Smooth muscle cell (in vitro differentiated cells): ENCODE measurements around the gene LBHD2. TPM values are rescaled to one million over a fixed set of nuclear protein-coding genes. Genes with fewer than 3 reads are reported as not detected.

Source experiments
- DNase-seq: peaks from one replicate; lab custom pipeline; 2025; ENCODE audit not compliant: unreplicated experiment; lab: John Stamatoyannopoulos, UW
- H2AFZ ChIP-seq: fragments of 200-600 bp; sonication (generic); 2 replicates; pipeline ENCODE4 v1.6.0; 2016; ENCODE audit warnings: antibody characterized with exemption, low read depth, mild to moderate bottlenecking
- H3F3A ChIP-seq: fragments of 200-600 bp; sonication (generic); 2 replicates; pipeline ENCODE4 v1.6.0; 2017; ENCODE audit warnings: antibody characterized with exemption, low read depth
- H3K27ac ChIP-seq: fragments of 200-600 bp; sonication (generic); 2 replicates; pipeline ENCODE4 v1.5.1; 2016; ENCODE audit warnings: low read depth, mild to moderate bottlenecking
- H3K27me3 ChIP-seq: fragments of 200-600 bp; sonication (generic); 2 replicates; pipeline ENCODE4 v1.6.1; 2016; ENCODE audit warnings: low read depth, mild to moderate bottlenecking
- H3K36me3 ChIP-seq: fragments of 200-600 bp; sonication (generic); 2 replicates; pipeline ENCODE4 v1.5.1; 2016; ENCODE audit warnings: low read depth
- H3K4me1 ChIP-seq: fragments of 200-600 bp; sonication (generic); 2 replicates; pipeline ENCODE4 v1.5.1; 2016; ENCODE audit warnings: low read depth
- H3K4me2 ChIP-seq: fragments of 200-600 bp; sonication (generic); 2 replicates; pipeline ENCODE4 v1.6.0; 2016; ENCODE audit warnings: mild to moderate bottlenecking
- H3K4me3 ChIP-seq: fragments of 200-600 bp; sonication (generic); 2 replicates; pipeline ENCODE4 v1.5.1; 2016; ENCODE audit warnings: mild to moderate bottlenecking
- H3K79me2 ChIP-seq: fragments of 200-600 bp; sonication (generic); 2 replicates; pipeline ENCODE4 v1.6.0; 2016; ENCODE audit warnings: low read depth, mild to moderate bottlenecking
- H3K9ac ChIP-seq: fragments of 200-600 bp; sonication (generic); 2 replicates; pipeline ENCODE4 v1.6.0; 2016; ENCODE audit warnings: low read depth
- H3K9me3 ChIP-seq: fragments of 200-600 bp; sonication (generic); replicated peaks from 2 replicates; pipeline ENCODE4 v1.5.1; 2016; ENCODE audit warnings: low read depth
- H4K20me1 ChIP-seq: fragments of 200-600 bp; sonication (generic); 2 replicates; pipeline ENCODE4 v1.6.0; 2016; ENCODE audit warnings: low read depth
- CTCF ChIP-seq: fragments of 200-600 bp; sonication (generic); IDR thresholded peaks from 2 replicates; pipeline ENCODE4 v1.5.1; 2017; ENCODE audit warnings: borderline replicate concordance, mild to moderate bottlenecking, antibody characterized with exemption; ENCODE audit not compliant: insufficient read depth, poor library complexity, severe bottlenecking
- WGBS: methylation state at CpG from one replicate; pipeline ENCODE4 v1.1.7; 2016; ENCODE audit warnings: low lambda C conversion rate; 5-methylcytosine and 5-hydroxymethylcytosine counted together
- polyA plus RNA-seq: library from polyadenylated mRNA; unstranded; fragments of >200 nt; fragmentation: Nextera tagmentation; extraction: Ambion mirVana; gene quantifications from 2 replicates; pipeline ENCODE4 v1.2.1, GENCODE V29; 2016
- total RNA-seq: library from RNA; depleted of rRNA; stranded (reverse); fragments of >200 nt; gene quantifications from 2 replicates; pipeline ENCODE4 v1.2.3, GENCODE V29; 2014

Gene LBHD2
- total and polyA plus RNA-seq, 2 experiments from 2014 or later, result not detected

DNA sequence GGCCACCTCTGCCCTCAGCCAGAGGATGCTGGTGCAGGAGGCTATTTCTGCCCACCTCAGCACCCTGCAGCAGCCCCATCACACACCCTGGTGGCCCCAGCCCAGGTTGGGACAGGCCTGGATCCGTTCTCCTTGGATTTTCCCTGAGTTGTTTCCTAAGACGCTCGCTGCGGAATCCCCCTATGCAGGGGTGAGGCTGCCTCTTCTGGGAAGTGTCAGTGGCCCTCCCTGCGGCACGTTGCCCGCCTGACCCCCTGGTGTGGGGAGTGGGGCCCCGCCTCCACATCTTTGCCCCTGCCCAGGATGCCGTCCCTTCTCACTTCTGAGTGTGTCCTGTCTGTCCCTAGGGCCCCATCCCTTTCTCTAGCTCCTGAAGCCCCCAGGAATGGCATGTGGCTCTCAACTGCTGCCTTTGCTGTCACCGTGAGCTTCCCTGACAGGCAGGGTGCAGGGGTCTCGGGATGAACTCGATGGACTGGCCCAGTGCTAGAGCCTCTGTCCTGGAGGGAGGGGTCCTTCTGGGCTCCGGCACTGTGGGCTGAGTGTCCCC is 9.9 kb downstream of the LBHD2 start:
- 79% methylated on average over 13 of the region's 13 CpGs for WGBS
- H3K9me3 ChIP-seq, result no peaks in the 10 kb centered on the region
- H4K20me1 ChIP-seq, result no peaks in the 10 kb centered on the region
- no peaks in the 10 kb centered on the region for H3K4me1 ChIP-seq
- H2AFZ ChIP-seq, result no peak overlapping the region
- H3K79me2 ChIP-seq, result no peaks in the 10 kb centered on the region
- no peaks in the 10 kb centered on the region for H3F3A ChIP-seq
- no peak overlapping the region for H3K4me2 ChIP-seq
- no peak overlapping the region for H3K9ac ChIP-seq
- TF ChIP-seq CTCF, result no peak
- H3K36me3 ChIP-seq, result no peaks in the 10 kb centered on the region
- no peak overlapping the region for H3K27ac ChIP-seq
- no peaks in the 10 kb centered on the region for H3K27me3 ChIP-seq
- no peak overlapping the region for H3K4me3 ChIP-seq
- no peak for DNase-seq

DNA sequence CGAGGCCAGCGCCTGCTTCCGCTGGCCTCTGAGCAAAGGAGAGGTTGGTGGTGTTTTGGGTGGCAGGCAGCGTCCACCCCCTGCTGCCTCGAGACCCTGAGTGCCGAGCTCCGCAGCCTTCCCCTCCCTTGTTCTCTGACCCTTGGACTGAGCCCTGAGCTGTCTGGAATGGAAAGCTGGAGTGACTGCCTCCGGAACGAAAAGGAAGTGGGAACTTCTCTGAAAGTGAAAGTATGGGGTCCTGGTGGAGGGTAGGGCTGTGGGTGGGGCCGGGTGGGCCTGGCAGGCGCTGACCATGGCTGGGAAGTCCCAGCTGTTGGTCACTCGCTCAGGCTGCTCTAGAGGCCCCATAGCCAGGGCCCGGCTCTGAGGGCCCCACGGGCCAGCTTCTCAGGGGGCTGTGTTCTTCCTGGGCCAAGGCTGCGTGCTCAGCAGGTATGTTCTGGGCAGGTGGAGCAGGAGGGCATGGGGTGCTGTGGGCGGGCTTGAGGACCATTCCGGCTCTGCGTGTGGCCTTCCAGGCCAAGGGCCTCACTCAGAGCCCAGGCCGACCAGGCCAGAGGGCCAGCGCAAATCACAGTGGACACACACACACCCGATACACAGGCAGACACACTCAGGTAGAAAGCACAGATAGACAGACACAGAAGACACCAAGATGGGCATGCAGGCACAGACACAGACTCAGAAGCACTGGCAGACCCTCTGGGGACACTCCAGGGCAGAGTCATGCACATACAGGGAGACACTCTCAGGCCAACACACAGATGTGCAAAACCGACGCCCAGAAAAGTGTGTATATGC is 10.6 kb downstream of the LBHD2 start, which contains the start of gene EXOC3L4:
EXOC3L4 (plus strand) TSS at position 320 of the 804 bp plus-strand sequence. CDS start 5,495 bp downstream, outside the sequence.
- no peaks in the 10 kb centered on the region for H4K20me1 ChIP-seq
- H3K9ac ChIP-seq, result no peak within 1 kb of the TSS
- no peak within 1 kb of the TSS for H2AFZ ChIP-seq
- no peak within 1 kb of the TSS for H3K4me3 ChIP-seq
- no peak within 1 kb of the TSS for H3K27ac ChIP-seq
- TF ChIP-seq CTCF, result no peak
- H3K36me3 ChIP-seq, result no peaks in the 10 kb centered on the region
- no peaks in the 10 kb centered on the region for H3K4me1 ChIP-seq
- H3K79me2 ChIP-seq, result no peaks in the 10 kb centered on the region
- no peak within 1 kb of the TSS for H3K4me2 ChIP-seq
- no peaks in the 10 kb centered on the region for H3K9me3 ChIP-seq
- no peaks in the 10 kb centered on the region for H3F3A ChIP-seq
- WGBS, result 87% methylated on average over 18 of the region's 23 CpGs
- no peaks in the 10 kb centered on the region for H3K27me3 ChIP-seq
- no peak for DNase-seq

GRCh38 chr14:103095210-103095778 is 11.3 kb downstream of the LBHD2 start:
- TF ChIP-seq CTCF, result no peak
- H3K4me2 ChIP-seq, result no peak overlapping the region
- H3K27ac ChIP-seq, result no peak overlapping the region
- H3K4me1 ChIP-seq, result no peaks in the 10 kb centered on the region
- no peaks in the 10 kb centered on the region for H3F3A ChIP-seq
- no peak overlapping the region for H3K9ac ChIP-seq
- H3K9me3 ChIP-seq, result no peaks in the 10 kb centered on the region
- WGBS, result 91% methylated on average over 11 of the region's 11 CpGs
- no peaks in the 10 kb centered on the region for H3K36me3 ChIP-seq
- H4K20me1 ChIP-seq, result no peaks in the 10 kb centered on the region
- H2AFZ ChIP-seq, result no peak overlapping the region
- no peak for DNase-seq
- H3K4me3 ChIP-seq, result no peak overlapping the region
- no peaks in the 10 kb centered on the region for H3K79me2 ChIP-seq
- H3K27me3 ChIP-seq, result no peaks in the 10 kb centered on the region
